Suppressor macrophage treated with lipopolysaccharide for 4 hours (primary cell): ENCODE data around the gene NSL1.
"Not testable (repeated sequence)": the region's sequence is repeated elsewhere in the genome, so short reads cannot be mapped to it uniquely, and the experiment has no call there.

ENCODE experiments used
- DNase-seq: peaks from one replicate; pipeline ENCODE4 v3.0.0-alpha.2; 2020

NSL1 gene

DNA sequence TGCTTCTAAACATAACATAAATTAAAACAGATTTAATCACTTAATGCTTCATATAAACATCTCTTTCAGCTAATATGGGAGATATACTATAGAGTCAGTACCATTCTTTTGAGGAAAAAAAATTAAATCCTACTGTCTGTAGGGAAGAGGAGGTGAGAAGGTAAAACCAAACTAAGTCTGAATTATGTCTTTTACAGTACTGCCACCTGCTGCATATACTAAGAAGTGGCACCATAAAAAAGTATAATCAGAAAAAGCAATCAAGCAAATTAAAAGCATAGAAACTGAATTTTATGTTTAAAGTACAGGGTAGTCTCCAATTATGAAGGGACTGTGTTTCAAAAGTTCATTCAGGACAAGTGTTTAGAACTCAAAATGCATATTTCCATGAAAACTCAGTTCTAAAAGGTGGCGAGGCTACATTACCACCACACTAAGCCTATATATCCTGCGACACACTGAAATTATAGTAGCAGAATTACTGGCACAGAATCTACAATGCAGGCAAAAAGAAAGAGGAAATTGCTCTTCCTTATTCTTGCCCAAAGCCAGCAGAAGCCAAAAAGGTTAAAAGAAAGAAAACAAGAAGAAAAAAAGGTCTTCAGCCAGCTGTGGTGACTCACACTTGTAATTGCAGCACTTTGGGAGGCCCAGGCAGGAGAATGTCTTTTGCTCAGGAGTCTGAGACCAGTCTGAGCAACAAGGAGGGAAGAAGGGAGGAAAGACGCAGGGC lies 9.0 kb downstream of the NSL1 start:
- peak; percentile 81 for DNase-seq

DNA sequence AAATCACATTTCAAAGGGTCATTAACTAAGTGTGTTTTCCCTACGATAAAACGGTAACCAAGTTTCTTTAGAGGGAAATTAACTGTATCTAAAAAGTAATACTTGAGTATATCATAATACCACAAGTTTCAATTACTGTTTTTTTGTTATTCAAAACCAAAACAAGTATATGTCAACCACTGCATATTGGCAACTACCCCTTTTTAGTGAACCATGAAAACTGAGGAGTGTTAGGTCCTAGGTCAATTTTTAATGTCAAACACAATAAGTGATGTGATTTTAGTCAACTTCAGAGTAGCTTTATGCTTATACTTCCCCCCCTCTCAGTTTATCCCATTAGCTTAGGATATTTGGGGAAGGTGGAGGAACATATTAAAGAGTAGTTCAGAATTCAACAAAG lies 10.4 kb downstream of the NSL1 start:
- peak; percentile 28 for DNase-seq

- no peak for DNase-seq
Observed at GRCh38 chr1:212780759-212781158, 10.8 kb downstream of the NSL1 start.

DNA sequence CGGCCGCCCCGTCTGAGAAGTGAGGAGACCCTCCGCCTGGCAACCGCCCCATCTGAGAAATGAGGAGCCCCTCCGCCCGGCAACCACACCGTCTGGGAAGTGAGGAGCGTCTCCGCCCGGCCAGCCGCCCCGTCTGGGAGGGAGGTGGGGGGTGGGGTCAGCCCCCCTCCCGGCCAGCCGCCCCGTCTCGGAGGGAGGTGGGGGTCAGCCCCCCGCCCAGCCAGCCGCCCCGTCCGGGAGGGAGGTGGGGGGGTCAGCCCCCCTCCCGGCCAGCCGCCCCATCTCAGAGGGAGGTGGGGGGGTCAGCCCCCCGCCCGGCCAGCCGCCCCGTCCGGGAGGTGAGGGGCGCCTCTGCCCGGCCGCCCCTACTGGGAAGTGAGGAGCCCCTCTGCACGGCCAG lies 12.5 kb downstream of the NSL1 start:
- DNase-seq = not testable (repeated sequence)

DNA sequence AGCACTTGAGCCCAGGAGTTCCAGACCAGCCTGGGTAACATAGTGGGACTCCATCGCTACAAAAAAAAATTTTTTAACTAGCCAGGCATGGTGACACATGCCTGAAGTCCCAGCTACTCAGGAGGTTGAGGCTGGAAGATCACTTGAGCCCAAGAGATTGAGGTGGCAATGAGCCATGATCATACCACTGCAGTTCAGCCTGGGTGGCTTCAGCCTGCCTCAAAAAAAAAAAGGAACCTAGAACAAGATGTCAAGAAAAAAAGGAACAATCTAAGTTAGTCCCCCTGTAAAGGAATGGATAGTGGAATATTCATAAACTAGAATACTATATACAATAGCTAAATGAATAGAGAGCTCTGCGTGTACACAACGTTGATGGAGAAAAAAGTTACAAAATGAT lies 14.4 kb downstream of the NSL1 start:
- DNase-seq = peak; percentile 62

GRCh38 chr1:212775241-212775640 lies 16.3 kb downstream of the NSL1 start:
- DNase-seq = no peak

DNA sequence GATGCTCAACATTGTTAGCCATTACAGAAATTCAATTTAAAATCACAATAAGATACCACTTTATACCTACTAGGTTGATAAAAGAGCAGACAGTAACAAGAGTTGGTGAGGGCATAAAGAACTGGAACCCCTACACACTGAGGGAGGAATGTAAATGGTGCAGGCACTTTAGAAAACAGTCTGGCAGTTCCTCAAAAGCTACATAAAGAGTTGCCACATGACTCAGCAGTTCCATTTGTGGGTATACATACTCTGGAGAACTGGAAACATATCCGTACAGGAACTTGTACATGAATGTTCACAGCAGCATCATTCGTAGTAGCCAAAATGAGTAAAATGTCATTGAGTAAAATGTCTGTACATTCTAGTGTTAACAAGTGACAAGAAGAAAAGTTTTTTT lies 17.0 kb downstream of the NSL1 start:
- peak; percentile 86 for DNase-seq

- DNase-seq = no peak
Observed at GRCh38 chr1:212773011-212773410, 18.6 kb downstream of the NSL1 start.

DNA sequence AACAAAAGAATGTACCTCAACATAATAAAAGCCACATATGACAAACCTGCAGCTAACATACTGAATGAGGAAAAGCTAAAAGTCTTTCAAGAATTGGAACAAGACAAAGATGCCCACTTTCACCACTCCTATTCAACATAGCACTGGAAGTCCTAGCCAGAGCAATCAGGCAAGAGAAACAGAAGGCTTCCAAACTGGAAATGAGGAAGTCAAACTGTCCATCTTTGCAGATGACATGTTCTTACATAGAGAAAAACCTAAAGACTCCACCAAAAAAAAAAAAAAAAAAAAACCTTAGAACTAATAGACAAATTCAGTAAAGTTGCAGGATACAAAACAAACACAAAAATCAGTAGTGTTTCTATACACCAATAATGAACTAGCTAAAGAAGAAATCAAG lies 20.2 kb downstream of the NSL1 start:
- DNase-seq = no peak

- DNase-seq = no peak
Observed at GRCh38 chr1:212769459-212770167, 22.0 kb downstream of the NSL1 start.

DNA sequence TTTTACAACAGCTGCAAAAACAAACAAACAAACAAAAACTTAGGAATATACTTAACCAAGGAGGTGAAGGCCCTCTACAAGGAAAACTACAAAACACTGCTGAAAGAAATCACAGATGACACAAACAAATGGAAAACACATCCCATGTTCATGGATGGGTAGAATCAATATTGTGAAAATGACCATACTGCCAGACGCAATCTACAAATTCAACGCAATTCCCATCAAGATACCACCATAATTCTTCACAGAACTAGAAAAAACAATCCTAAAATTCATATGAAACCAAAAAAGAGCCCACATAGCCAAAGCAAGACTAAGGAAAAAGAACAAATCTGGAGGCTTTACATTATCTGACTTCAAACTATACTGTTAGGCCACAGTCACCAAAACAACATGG lies 24.8 kb downstream of the NSL1 start:
- DNase-seq = not testable (repeated sequence)

GRCh38 chr1:212764718-212765281 lies 26.8 kb downstream of the NSL1 start:
- DNase-seq = not testable (repeated sequence)

GRCh38 chr1:212762839-212763238 lies 28.7 kb downstream of the NSL1 start:
- no peak for DNase-seq

DNA sequence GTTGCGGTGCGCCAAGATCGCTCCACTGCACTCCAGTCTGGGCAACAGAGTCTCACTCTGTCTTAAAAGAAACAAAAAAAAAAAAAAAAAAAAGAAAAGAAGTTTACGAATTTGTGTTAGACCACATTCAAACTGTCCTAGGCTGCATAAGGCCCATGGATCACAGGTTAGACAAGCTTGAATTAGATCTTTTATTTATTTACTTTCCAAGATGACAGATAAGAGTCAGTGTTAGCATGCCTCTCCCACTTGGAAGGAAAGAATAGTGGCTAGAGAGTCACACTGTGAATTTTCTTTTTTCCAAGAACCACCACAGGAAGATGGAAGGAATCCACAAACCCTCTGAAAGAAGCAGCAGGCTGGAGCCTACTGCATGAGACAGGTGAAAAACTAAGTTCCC lies 29.3 kb downstream of the NSL1 start:
- no peak for DNase-seq

- peak; percentile 46 for DNase-seq
Observed at GRCh38 chr1:212760126-212760823, 31.3 kb downstream of the NSL1 start.

DNA sequence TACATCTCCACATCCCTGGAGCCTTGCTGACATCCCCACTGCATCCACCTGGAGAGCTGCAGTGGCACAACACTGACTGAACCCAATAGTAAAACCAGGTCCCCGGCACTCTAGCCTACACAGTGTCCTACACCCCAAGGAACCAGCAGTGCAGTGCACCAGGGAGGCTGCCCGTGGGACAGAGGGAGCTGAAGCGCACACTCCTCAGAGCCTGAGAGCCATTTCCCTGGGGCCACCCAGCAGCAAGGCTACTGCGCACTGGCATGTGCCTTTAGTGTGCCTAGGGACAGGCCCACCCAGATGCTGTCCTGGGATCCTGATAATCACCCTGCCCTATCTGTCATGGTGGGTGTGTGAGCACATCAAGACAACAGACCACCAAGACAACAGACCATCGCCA lies 31.9 kb downstream of the NSL1 start:
- no peak for DNase-seq

- no peak for DNase-seq
Observed at GRCh38 chr1:212754680-212755079, 36.9 kb downstream of the NSL1 start.

- DNase-seq = no peak
Observed at GRCh38 chr1:212754193-212754592, 37.4 kb downstream of the NSL1 start.

DNA sequence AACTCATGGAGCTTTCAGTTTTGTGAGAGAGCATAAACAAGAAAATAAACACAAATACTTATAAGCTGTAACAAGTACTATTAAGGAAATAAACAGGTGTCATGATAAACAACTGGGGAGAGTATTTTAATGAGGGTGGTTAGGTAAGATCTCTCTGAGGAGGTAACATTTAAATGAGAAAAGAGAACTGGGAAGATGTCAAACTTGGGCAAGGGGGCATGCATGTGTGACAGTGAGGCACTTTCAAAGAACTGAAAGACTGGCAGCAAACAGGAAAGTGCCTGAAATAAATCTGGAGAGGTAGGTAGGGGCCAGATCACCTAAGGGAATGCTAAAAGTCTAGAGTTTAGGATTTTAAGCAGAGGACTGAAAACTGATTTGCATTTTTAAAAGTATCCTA lies 37.8 kb downstream of the NSL1 start:
- no peak for DNase-seq

GRCh38 chr1:212752934-212753497 lies 38.6 kb downstream of the NSL1 start:
- DNase-seq = peak; percentile 32

- peak; percentile 93 for DNase-seq
Observed at GRCh38 chr1:212752252-212752933, 39.2 kb downstream of the NSL1 start.

- peak; percentile 81 for DNase-seq
Observed at GRCh38 chr1:212749821-212750535, 41.6 kb downstream of the NSL1 start.
